Loucy (cell line): ENCODE data around the gene SEL1L.

ENCODE experiments used
- H2AFZ ChIP-seq: fragments of 200-600 bp; sonication (generic); 2 replicates; pipeline ENCODE4 v1.6.0; 2016; ENCODE audit warnings: antibody characterized with exemption, mild to moderate bottlenecking, low read length, moderate library complexity
- H3F3A ChIP-seq: fragments of 200-600 bp; 2 replicates; pipeline ENCODE4 v1.6.0; 2016; ENCODE audit warnings: antibody characterized with exemption, low read depth, mild to moderate bottlenecking
- H3K27me3 ChIP-seq: fragments of 200-600 bp; sonication (generic); 2 replicates; pipeline ENCODE4 v1.6.1; 2014; ENCODE audit warnings: low read length, mild to moderate bottlenecking; ENCODE audit not compliant: insufficient read depth, poor library complexity, severe bottlenecking
- H3K36me3 ChIP-seq: fragments of 200-600 bp; sonication (generic); 2 replicates; pipeline ENCODE4 v1.6.1; 2016; ENCODE audit warnings: low read length; ENCODE audit not compliant: insufficient read depth
- H3K4me1 ChIP-seq: fragments of 200-600 bp; sonication (generic); 2 replicates; pipeline ENCODE4 v1.5.1; 2014; ENCODE audit warnings: low read length, mild to moderate bottlenecking; ENCODE audit not compliant: insufficient read depth, poor library complexity, severe bottlenecking
- H3K4me2 ChIP-seq: fragments of 200-600 bp; sonication (generic); 2 replicates; pipeline ENCODE4 v1.6.0; 2014; ENCODE audit warnings: antibody characterized with exemption, low read length, low read depth, mild to moderate bottlenecking; ENCODE audit not compliant: poor library complexity, severe bottlenecking
- H3K4me3 ChIP-seq: fragments of 200-600 bp; sonication (generic); 2 replicates; pipeline ENCODE4 v1.5.1; 2014; ENCODE audit warnings: low read length, mild to moderate bottlenecking, mixed read lengths; ENCODE audit not compliant: poor library complexity, severe bottlenecking
- H3K79me2 ChIP-seq: fragments of 200-600 bp; sonication (generic); 2 replicates; pipeline ENCODE4 v1.6.1; 2014; ENCODE audit warnings: low read length; ENCODE audit not compliant: insufficient read depth
- H3K9ac ChIP-seq: fragments of 200-600 bp; sonication (generic); 2 replicates; pipeline ENCODE4 v1.6.0; 2014; ENCODE audit warnings: mild to moderate bottlenecking, low read depth, low read length, moderate library complexity; ENCODE audit not compliant: poor library complexity, severe bottlenecking
- H3K9me2 ChIP-seq: fragments of 200-600 bp; sonication (generic); replicated peaks from 2 replicates; pipeline ENCODE4 v1.6.1; 2016; ENCODE audit warnings: low read depth, low read length, mixed read lengths
- H3K9me3 ChIP-seq: fragments of 200-600 bp; sonication (generic); 2 replicates; pipeline ENCODE4 v1.6.1; 2014; ENCODE audit warnings: mild to moderate bottlenecking, antibody characterized with exemption, low read length, low read depth; ENCODE audit not compliant: insufficient read depth
- H4K20me1 ChIP-seq: fragments of 200-600 bp; sonication (generic); 2 replicates; pipeline ENCODE4 v1.6.0; 2014; ENCODE audit warnings: antibody characterized with exemption, low read length, mild to moderate bottlenecking; ENCODE audit not compliant: insufficient read depth, poor library complexity, severe bottlenecking
- CTCF ChIP-seq: fragments of 200-600 bp; sonication (generic); conservative IDR thresholded peaks from 2 replicates; pipeline ENCODE4 v1.5.1; 2014; ENCODE audit warnings: mild to moderate bottlenecking, antibody characterized with exemption, low read length
- EZH2phosphoT487 ChIP-seq: fragments of 200-600 bp; IDR thresholded peaks from 2 replicates; pipeline ENCODE4 v1.6.1; 2018; ENCODE audit warnings: antibody characterized with exemption, mild to moderate bottlenecking, moderate library complexity, borderline replicate concordance

Gene SEL1L

GRCh38 chr14:81506487-81506886 lies 27.2 kb downstream of the SEL1L start:
- Histone ChIP-seq H3K79me2 (no peaks in the 10 kb centered on the region), H3K9me3 (no peaks in the 10 kb centered on the region), H2AFZ (no peak overlapping the region), H3K4me1 (peaks cover 8% of the 10 kb centered on the region), H3K36me3 (peaks cover 57% of the 10 kb centered on the region), H3K9me2 (no peaks in the 10 kb centered on the region), H3K4me3 (no peak overlapping the region), H4K20me1 (no peaks in the 10 kb centered on the region), H3F3A (no peaks in the 10 kb centered on the region), H3K27me3 (no peaks in the 10 kb centered on the region), H3K4me2 (no peak overlapping the region), H3K9ac (no peak overlapping the region)
- TF ChIP-seq EZH2phosphoT487 (no peak), CTCF (no peak)

GRCh38 chr14:81504864-81505263 lies 28.8 kb downstream of the SEL1L start:
- H3K4me3 ChIP-seq: no peak overlapping the region
- no peaks in the 10 kb centered on the region for H4K20me1 ChIP-seq
- no peak overlapping the region for H3K9ac ChIP-seq
- no peaks in the 10 kb centered on the region for H3K27me3 ChIP-seq
- TF ChIP-seq EZH2phosphoT487 (no peak), CTCF (no peak)
- H3K36me3 ChIP-seq: peaks cover 73% of the 10 kb centered on the region
- no peak overlapping the region for H2AFZ ChIP-seq
- H3K4me2 ChIP-seq: no peak overlapping the region
- peaks cover 2% of the 10 kb centered on the region for H3K4me1 ChIP-seq
- no peaks in the 10 kb centered on the region for H3F3A ChIP-seq
- no peaks in the 10 kb centered on the region for H3K79me2 ChIP-seq
- H3K9me3 ChIP-seq: no peaks in the 10 kb centered on the region
- no peaks in the 10 kb centered on the region for H3K9me2 ChIP-seq

DNA sequence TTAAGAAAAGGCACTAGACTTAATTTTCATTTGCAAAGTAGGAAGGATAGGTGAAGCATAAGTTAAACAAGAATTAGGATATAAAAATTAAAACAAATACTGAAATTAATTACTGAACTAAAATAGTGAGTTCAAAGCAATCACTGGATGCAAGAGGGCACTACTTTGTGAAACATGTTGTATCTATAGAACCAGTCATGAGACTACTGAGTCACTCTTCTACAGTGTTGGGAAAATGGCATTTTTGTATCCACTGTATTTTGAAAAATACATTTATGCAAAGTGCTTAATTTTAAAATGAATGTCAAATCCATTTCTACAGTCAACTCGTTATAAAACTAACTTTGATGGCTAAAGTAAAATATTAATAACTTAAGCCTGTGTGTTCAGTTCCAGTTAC lies 47.9 kb downstream of the SEL1L start:
- Histone ChIP-seq H3K4me3 (no peak overlapping the region), H3F3A (no peaks in the 10 kb centered on the region), H3K4me2 (no peak overlapping the region), H3K9me2 (no peaks in the 10 kb centered on the region), H3K79me2 (no peaks in the 10 kb centered on the region), H2AFZ (no peak overlapping the region), H3K27me3 (no peaks in the 10 kb centered on the region), H3K9me3 (no peaks in the 10 kb centered on the region), H4K20me1 (no peaks in the 10 kb centered on the region), H3K4me1 (no peaks in the 10 kb centered on the region), H3K9ac (no peak overlapping the region), H3K36me3 (peaks cover 79% of the 10 kb centered on the region)
- TF ChIP-seq CTCF (no peak), EZH2phosphoT487 (no peak)
